HG02852 (cell line): ENCODE measurements around the gene TCEA2.

Experiments
- ATAC-seq: cut with Tn5 transposase; IDR thresholded peaks from one replicate; pipeline ENCODE4 v1.9.1; 2021; ENCODE audit warnings: mild to moderate bottlenecking, moderate library complexity; ENCODE audit not compliant: unreplicated experiment

The TCEA2 gene

GRCh38 chr20:64035066-64035932 is 27.7 kb upstream of the TCEA2 start:
- no peak for ATAC-seq

- ATAC-seq, result no peak
Measured at GRCh38 chr20:64035933-64036345, 27.1 kb upstream of the TCEA2 start, which contains the start of gene C20orf204. Gene C20orf204 (plus strand): TSS chr20:64036182. CDS start chr20:64036324, 142 bp downstream.

GRCh38 chr20:64036346-64037198 is 26.4 kb upstream of the TCEA2 start:
- ATAC-seq, result no peak

- ATAC-seq, result no peak
Measured at GRCh38 chr20:64037199-64037497, 25.9 kb upstream of the TCEA2 start.

- ATAC-seq, result no peak
Measured at GRCh38 chr20:64037498-64038213, 25.3 kb upstream of the TCEA2 start.

- ATAC-seq, result peak; percentile 26
Measured at GRCh38 chr20:64038224-64038564, 24.8 kb upstream of the TCEA2 start.

GRCh38 chr20:64038565-64039292 is 24.3 kb upstream of the TCEA2 start:
- peak; percentile 47 for ATAC-seq

- no peak for ATAC-seq
Measured at GRCh38 chr20:64039293-64040160, 23.5 kb upstream of the TCEA2 start.

GRCh38 chr20:64040231-64041039 is 22.6 kb upstream of the TCEA2 start:
- ATAC-seq, result no peak

GRCh38 chr20:64041040-64041780 is 21.8 kb upstream of the TCEA2 start:
- ATAC-seq, result no peak

- no peak for ATAC-seq
Measured at GRCh38 chr20:64041781-64042053, 21.3 kb upstream of the TCEA2 start.

- ATAC-seq, result no peak
Measured at GRCh38 chr20:64042054-64042781, 20.8 kb upstream of the TCEA2 start.

- ATAC-seq, result no peak
Measured at GRCh38 chr20:64043768-64044167, 19.2 kb upstream of the TCEA2 start.

GRCh38 chr20:64044484-64045247 is 18.3 kb upstream of the TCEA2 start:
- no peak for ATAC-seq

GRCh38 chr20:64045346-64046011 is 17.5 kb upstream of the TCEA2 start:
- ATAC-seq, result no peak

- no peak for ATAC-seq
Measured at GRCh38 chr20:64047046-64047389, 16.0 kb upstream of the TCEA2 start.

- no peak for ATAC-seq
Measured at GRCh38 chr20:64047968-64048401, 15.0 kb upstream of the TCEA2 start.
